Adrenal gland (tissue), 12 donors: ENCODE measurements around the gene EXOC3. TPM values are rescaled to one million over a fixed set of nuclear protein-coding genes. Genes with fewer than 3 reads are reported as not detected.

Experiments used
- DNase-seq, 7 donors: peaks; one replicate each; pipeline ENCODE4 v3.0.0-alpha.2; 2019 to 2020
- H3K27ac ChIP-seq, 5 donors: fragments of 200-600 bp; sonication (generic) in 4 of 5; 1 replicate in 3 of 5; 2 replicates in 2 of 5; pipeline versions ENCODE4 v1.5.1 to v1.8.0; 2016 to 2020; ENCODE audit warnings: mild to moderate bottlenecking in 1 of 5
- H3K27me3 ChIP-seq: fragments of 200-600 bp; 2 replicates; pipeline ENCODE4 v1.8.0; 2021
- H3K36me3 ChIP-seq, 2 donors: fragments of 200-600 bp; replicated peaks in 1 of 2; 1 replicate in 1 of 2; 2 replicates in 1 of 2; pipeline versions ENCODE4 v1.5.1 to v1.8.0; 2018 to 2022
- H3K4me1 ChIP-seq, 2 donors: fragments of 200-600 bp; replicated peaks in 1 of 2; 1 replicate in 1 of 2; 2 replicates in 1 of 2; pipeline versions ENCODE4 v1.5.1 to v1.8.0; 2018 to 2021
- H3K4me3 ChIP-seq, 4 donors: fragments of 200-600 bp; sonication (generic) in 3 of 4; one replicate each; pipeline ENCODE4 v1.5.1; 2016 to 2018
- H3K9me3 ChIP-seq, 3 donors: fragments of 200-600 bp; sonication (generic) in 1 of 3; replicated peaks in 1 of 3; 1 replicate in 2 of 3; 2 replicates in 1 of 3; pipeline versions ENCODE4 v1.5.1 to v1.8.0; 2016 to 2021
- CTCF ChIP-seq, 6 experiments: fragments of 450-650 bp in 4 of 6; fragments of 200-600 bp in 2 of 6; sonication (generic) in 1 of 6; IDR thresholded peaks; 1 replicate in 5 of 6; 2 replicates in 1 of 6; pipeline versions ENCODE4 v1.5.1 to v1.8.0; 2016 to 2021; ENCODE audit warnings: antibody characterized with exemption in 6 of 6, mild to moderate bottlenecking in 2 of 6, moderate library complexity in 1 of 6
- POLR2A ChIP-seq, 2 donors: fragments of 450-650 bp; IDR thresholded peaks; one replicate each; pipeline ENCODE4 v1.6.1; 2017; ENCODE audit warnings: antibody characterized with exemption in 2 of 2, mild to moderate bottlenecking in 2 of 2, moderate library complexity in 1 of 2
- WGBS, 4 donors: extraction: QIAGEN DNeasy Blood & Tissue Kit in 2 of 4; methylation state at CpG; one replicate each; pipeline versions ENCODE4 v1.1.5 to v1.1.7; 2013 to 2017; 5-methylcytosine and 5-hydroxymethylcytosine counted together
- intact Hi-C, 2 donors: fragments of 100-400 bp; cut with DNase I; formaldehyde crosslinking; loops; one replicate each; pipeline versions ENCODE4 v1.14.1 to v1.15.0; 2022 to 2023
- polyA plus RNA-seq, 3 donors: library from polyadenylated mRNA; stranded (reverse); fragments of 200-250 nt in 2 of 3; fragments of 350-450 nt in 1 of 3; fragmentation: Illumina TruSeq in 1 of 3; extraction: RNeasy Lipid Tissue Mini Kit (QIAGEN cat#74804) in 1 of 3; gene quantifications; one replicate each; pipeline ENCODE4 v1.2.3, GENCODE V29; 2013 to 2014
- total RNA-seq, 9 donors: library from RNA; depleted of rRNA in 4 of 9; stranded (reverse); fragments of >200 nt in 4 of 9; fragments of 120-200 nt in 1 of 9; fragmentation: NEBNext Ultra II Directional in 1 of 9; extraction: Animal tissue kit (Norgen Biotek cat#: 25700) in 1 of 9; gene quantifications; one replicate each; pipeline versions ENCODE4 v1.1.0 to v1.2.4, GENCODE V29; 2013 to 2023
- donor health status: healthy with polysubstance abuse.
- donor health status: Bipolar disorder and iron deficiency.
- donor health status: DM: yes; HTN: yes; CAD: no.
- donor health status: DM: no; HTN: no; CAD: no.
- donor health status: DM: no; HTN: no; CAD: no.
- donor health status: DM: yes; HTN: yes; CAD: no.

EXOC3 gene
- total and polyA plus RNA-seq, 12 donors = 24.7 to 66.4 (median 42.7) TPM

GRCh38 chr5:500491-500890 lies 57.5 kb downstream of the EXOC3 start:
- Histone ChIP-seq H3K4me1 (no peaks in the 10 kb centered on the region), H3K4me3 (no peak overlapping the region), H3K27ac (no peak overlapping the region), H3K9me3 (no peaks in the 10 kb centered on the region), H3K36me3 (no peaks in the 10 kb centered on the region), H3K27me3 (peaks cover 3% of the 10 kb centered on the region)
- intact Hi-C loops = no loop called here
- 79 to 92% (median 85%) methylated on average over 9 to 10 of the region's 10 CpGs for WGBS, 4 donors
- no peak for DNase-seq
- TF ChIP-seq CTCF (IDR thresholded peaks at IDR 0.05) = no peak
- TF ChIP-seq POLR2A (IDR thresholded peaks at IDR 0.05) = no peak

GRCh38 chr5:501105-501830 lies 58.3 kb downstream of the EXOC3 start:
- Histone ChIP-seq H3K36me3 (no peaks in the 10 kb centered on the region), H3K27ac (no peak overlapping the region), H3K4me1 (no peaks in the 10 kb centered on the region), H3K4me3 (no peak overlapping the region), H3K9me3 (no peaks in the 10 kb centered on the region), H3K27me3 (peaks cover 8% of the 10 kb centered on the region)
- TF ChIP-seq CTCF (IDR thresholded peaks at IDR 0.05) (no peak), POLR2A (IDR thresholded peaks at IDR 0.05) (no peak)
- no peak for DNase-seq
- WGBS, 4 donors = 70 to 78% (median 74%) methylated on average over 6 to 41 of the region's 41 CpGs
- intact Hi-C loops = no loop called here

GRCh38 chr5:501831-502184 lies 58.8 kb downstream of the EXOC3 start:
- no peak for TF ChIP-seq CTCF (IDR thresholded peaks at IDR 0.05)
- no peak for TF ChIP-seq POLR2A (IDR thresholded peaks at IDR 0.05)
- Histone ChIP-seq H3K4me3 (no peak overlapping the region), H3K9me3 (no peaks in the 10 kb centered on the region), H3K36me3 (no peaks in the 10 kb centered on the region), H3K27me3 (peaks cover 10% of the 10 kb centered on the region), H3K4me1 (no peaks in the 10 kb centered on the region), H3K27ac (no peak overlapping the region)
- 30 to 68% (median 43%) methylated on average over 6 to 23 of the region's 23 CpGs for WGBS, 4 donors
- intact Hi-C loops = no loop called here
- DNase-seq = no peak

- intact Hi-C loops = no loop called here
- H3K4me1 ChIP-seq = no peaks in the 10 kb centered on the region
- H3K27me3 ChIP-seq = peaks cover 10% of the 10 kb centered on the region
- no peak for DNase-seq
- no peaks in the 10 kb centered on the region for H3K9me3 ChIP-seq
- no peak overlapping the region for H3K4me3 ChIP-seq
- TF ChIP-seq POLR2A (IDR thresholded peaks at IDR 0.05) (no peak), CTCF (IDR thresholded peaks at IDR 0.05) (no peak)
- H3K36me3 ChIP-seq = no peaks in the 10 kb centered on the region
- 67 to 83% (median 73%) methylated on average over 36 of the region's 36 CpGs for WGBS, 4 donors
- no peak overlapping the region for H3K27ac ChIP-seq
Measured at GRCh38 chr5:502325-503079, 59.5 kb downstream of the EXOC3 start.
